Neural cell (in vitro differentiated cells): ENCODE data around the gene EYS. TPM values are rescaled to one million over a fixed set of nuclear protein-coding genes. Genes with fewer than 3 reads are reported as not detected.
"Not testable (repeated sequence)": the region's sequence is repeated elsewhere in the genome, so short reads cannot be mapped to it uniquely, and the experiment has no call there.

Experiments
- H2AFZ ChIP-seq: fragments of 200-600, 300-800 bp; sonication (generic), shearing (Covaris generic); 2 replicates; pipeline ENCODE4 v1.6.0; 2014; ENCODE audit warnings: low read depth, mild to moderate bottlenecking, antibody characterized with exemption, low read length, moderate library complexity
- H3F3A ChIP-seq: fragments of 200-600 bp; shearing (Covaris generic); 2 replicates; pipeline ENCODE4 v1.6.1; 2016; ENCODE audit warnings: mild to moderate bottlenecking, moderate library complexity, mixed read lengths, antibody characterized with exemption, low read length; ENCODE audit not compliant: insufficient read depth, poor library complexity, severe bottlenecking
- H3K27ac ChIP-seq: fragments of 200-600, 300-800 bp; sonication (generic), shearing (Covaris generic); 2 replicates; pipeline ENCODE4 v1.5.1; 2014; ENCODE audit warnings: mild to moderate bottlenecking, low read length, moderate library complexity
- H3K27me3 ChIP-seq: fragments of 300-800, 200-600 bp; sonication (generic), shearing (Covaris generic); 2 replicates; pipeline ENCODE4 v1.6.0; 2014; ENCODE audit warnings: mild to moderate bottlenecking, low read depth, low read length, moderate library complexity; ENCODE audit not compliant: insufficient read depth
- H3K36me3 ChIP-seq: fragments of 300-800, 200-600 bp; sonication (generic), shearing (Covaris generic); 2 replicates; pipeline ENCODE4 v1.5.1; 2014; ENCODE audit warnings: mild to moderate bottlenecking, antibody characterized with exemption, low read length, moderate library complexity; ENCODE audit not compliant: insufficient read depth
- H3K4me2 ChIP-seq: fragments of 300-800, 200-600 bp; sonication (generic), shearing (Covaris generic); 2 replicates; pipeline ENCODE4 v1.6.0; 2014; ENCODE audit warnings: mild to moderate bottlenecking, low read length
- H3K4me3 ChIP-seq: fragments of 300-800, 200-600 bp; sonication (generic), shearing (Covaris generic); 2 replicates; pipeline ENCODE4 v1.5.1; 2014; ENCODE audit warnings: mild to moderate bottlenecking, low read length, moderate library complexity
- H3K79me2 ChIP-seq: fragments of 200-600 bp; shearing (Covaris generic); replicated peaks from 2 replicates; pipeline ENCODE4 v1.6.0; 2014; ENCODE audit warnings: mild to moderate bottlenecking, low read length, moderate library complexity; ENCODE audit not compliant: insufficient read depth
- H3K9ac ChIP-seq: fragments of 300-800, 200-600 bp; sonication (generic), shearing (Covaris generic); 2 replicates; pipeline ENCODE4 v1.6.1; 2016; ENCODE audit warnings: mild to moderate bottlenecking, low read length, mixed read lengths
- H3K9me2 ChIP-seq: fragments of 200-600 bp; shearing (Covaris generic); 2 replicates; pipeline ENCODE4 v1.6.1; 2016; ENCODE audit warnings: mild to moderate bottlenecking, low read length, mixed read lengths; ENCODE audit not compliant: insufficient read depth
- H3K9me3 ChIP-seq: fragments of 200-600, 300-800 bp; sonication (generic), shearing (Covaris generic); 2 replicates; pipeline ENCODE4 v1.6.1; 2016; ENCODE audit warnings: mild to moderate bottlenecking, mixed run types, low read length, moderate library complexity, mixed read lengths
- H4K20me1 ChIP-seq: fragments of 200-600 bp; shearing (Covaris generic); 2 replicates; pipeline ENCODE4 v1.6.1; 2016; ENCODE audit warnings: mild to moderate bottlenecking, mixed run types; ENCODE audit not compliant: insufficient read depth
- EP300 ChIP-seq: fragments of 450-650 bp; conservative IDR thresholded peaks from 2 replicates; pipeline ENCODE4 v1.6.1; 2014; ENCODE audit warnings: antibody characterized with exemption, mild to moderate bottlenecking, moderate library complexity; ENCODE audit not compliant: poor library complexity, severe bottlenecking
- EZH2 ChIP-seq: fragments of 200-600, 300-800 bp; shearing (Covaris generic), sonication (generic); IDR thresholded peaks from 2 replicates; pipeline ENCODE4 v1.6.1; 2014; ENCODE audit warnings: antibody characterized with exemption, low read length, borderline replicate concordance, mild to moderate bottlenecking; ENCODE audit not compliant: insufficient read depth, poor library complexity, severe bottlenecking
- MXI1 ChIP-seq: fragments of 450-650 bp; conservative IDR thresholded peaks from 2 replicates; pipeline ENCODE4 v1.6.1; 2014; ENCODE audit warnings: antibody characterized with exemption, mild to moderate bottlenecking; ENCODE audit not compliant: poor library complexity, severe bottlenecking
- POLR2AphosphoS5 ChIP-seq: IDR thresholded peaks from 2 replicates; pipeline ENCODE4 v1.6.1; 2012
- RAD21 ChIP-seq: fragments of 450-650 bp; conservative IDR thresholded peaks from 2 replicates; pipeline ENCODE4 v1.6.1; 2014; ENCODE audit warnings: antibody characterized with exemption, mild to moderate bottlenecking, moderate library complexity
- REST ChIP-seq: IDR thresholded peaks from 2 replicates; pipeline ENCODE4 v1.6.1; 2012; ENCODE audit warnings: borderline replicate concordance
- SMC3 ChIP-seq: fragments of 450-650 bp; conservative IDR thresholded peaks from 2 replicates; pipeline ENCODE4 v1.6.1; 2014; ENCODE audit warnings: antibody characterized with exemption, mild to moderate bottlenecking, moderate library complexity; ENCODE audit not compliant: poor library complexity
- TAF1 ChIP-seq: IDR thresholded peaks from 2 replicates; pipeline ENCODE4 v1.6.1; 2012; ENCODE audit warnings: low read depth
- polyA plus RNA-seq: library from polyadenylated mRNA; depleted of rRNA; stranded (reverse); fragments of >200 nt; gene quantifications from 2 replicates; pipeline ENCODE4 v1.2.3, GENCODE V29; 2014
- TF ChIP-seq, protein P1 (sequence below): fragments of 450-650 bp; IDR thresholded peaks from 2 replicates; pipeline ENCODE4 v1.5.1; 2014; ENCODE audit warnings: antibody characterized with exemption, mild to moderate bottlenecking, moderate library complexity; ENCODE audit not compliant: poor library complexity, severe bottlenecking

Gene EYS
- polyA plus RNA-seq, 1 donor from 2014 or later = 0.38 TPM

GRCh38 chr6:65350530-65350929, 356.5 kb downstream of the EYS start:
- Histone ChIP-seq H3K4me2 (no peak overlapping the region), H2AFZ (no peak overlapping the region), H3K9me2 (no peaks in the 10 kb centered on the region), H3K36me3 (no peaks in the 10 kb centered on the region), H3F3A (no peaks in the 10 kb centered on the region), H3K9me3 (no peaks in the 10 kb centered on the region), H3K9ac (no peak overlapping the region), H3K27ac (no peak overlapping the region), H3K27me3 (no peaks in the 10 kb centered on the region), H3K4me3 (no peak overlapping the region), H4K20me1 (no peaks in the 10 kb centered on the region), H3K79me2 (no peaks in the 10 kb centered on the region)
- TF ChIP-seq TAF1 (no peak), REST (no peak), EP300 (no peak), SMC3 (no peak), EZH2 (no peak), MXI1 (no peak), POLR2AphosphoS5 (no peak), RAD21 (no peak)
- TF ChIP-seq, protein P1, sequence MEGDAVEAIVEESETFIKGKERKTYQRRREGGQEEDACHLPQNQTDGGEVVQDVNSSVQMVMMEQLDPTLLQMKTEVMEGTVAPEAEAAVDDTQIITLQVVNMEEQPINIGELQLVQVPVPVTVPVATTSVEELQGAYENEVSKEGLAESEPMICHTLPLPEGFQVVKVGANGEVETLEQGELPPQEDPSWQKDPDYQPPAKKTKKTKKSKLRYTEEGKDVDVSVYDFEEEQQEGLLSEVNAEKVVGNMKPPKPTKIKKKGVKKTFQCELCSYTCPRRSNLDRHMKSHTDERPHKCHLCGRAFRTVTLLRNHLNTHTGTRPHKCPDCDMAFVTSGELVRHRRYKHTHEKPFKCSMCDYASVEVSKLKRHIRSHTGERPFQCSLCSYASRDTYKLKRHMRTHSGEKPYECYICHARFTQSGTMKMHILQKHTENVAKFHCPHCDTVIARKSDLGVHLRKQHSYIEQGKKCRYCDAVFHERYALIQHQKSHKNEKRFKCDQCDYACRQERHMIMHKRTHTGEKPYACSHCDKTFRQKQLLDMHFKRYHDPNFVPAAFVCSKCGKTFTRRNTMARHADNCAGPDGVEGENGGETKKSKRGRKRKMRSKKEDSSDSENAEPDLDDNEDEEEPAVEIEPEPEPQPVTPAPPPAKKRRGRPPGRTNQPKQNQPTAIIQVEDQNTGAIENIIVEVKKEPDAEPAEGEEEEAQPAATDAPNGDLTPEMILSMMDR = no peak

GRCh38 chr6:65302655-65303054, 404.4 kb downstream of the EYS start:
- not testable (repeated sequence) for H3K4me3 ChIP-seq, H3K79me2 ChIP-seq, H3K4me2 ChIP-seq, H3K9ac ChIP-seq, H2AFZ ChIP-seq, H3K36me3 ChIP-seq, H3K9me2 ChIP-seq, H3K27ac ChIP-seq, H3F3A ChIP-seq, H3K27me3 ChIP-seq, H4K20me1 ChIP-seq, H3K9me3 ChIP-seq

DNA sequence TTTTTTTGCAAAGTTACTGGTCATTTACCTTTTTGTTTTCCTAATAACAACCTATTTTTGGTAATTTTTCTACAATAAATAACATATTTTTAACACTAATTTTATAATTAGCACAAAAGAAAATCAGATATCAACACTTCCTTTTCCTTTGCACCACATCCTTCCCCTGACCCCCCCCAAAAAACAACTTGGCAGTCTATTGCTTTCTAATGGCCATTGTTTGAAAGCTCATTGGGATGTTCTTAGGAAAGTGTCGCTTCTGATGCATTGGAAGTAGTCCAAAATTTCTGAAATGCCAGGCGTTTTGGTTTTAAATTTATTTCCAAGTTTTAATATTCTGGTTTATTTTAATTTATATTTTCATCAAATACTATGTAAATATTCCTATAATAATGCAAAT, 407.8 kb downstream of the EYS start:
- Histone ChIP-seq H2AFZ (no peak overlapping the region), H3K9me3 (no peaks in the 10 kb centered on the region)
- TF ChIP-seq EZH2 (no peak), MXI1 (no peak), RAD21 (no peak), TAF1 (no peak), REST (no peak), SMC3 (no peak), POLR2AphosphoS5 (no peak), EP300 (no peak)
- TF ChIP-seq, protein P1 = no peak

More for the DNA sequence above, 407.8 kb downstream of the EYS start:
- Histone ChIP-seq H3K27me3 (no peaks in the 10 kb centered on the region), H4K20me1 (no peaks in the 10 kb centered on the region), H3K4me3 (no peak overlapping the region), H3K9me2 (no peaks in the 10 kb centered on the region), H3K4me2 (no peak overlapping the region), H3K27ac (no peak overlapping the region), H3K79me2 (no peaks in the 10 kb centered on the region), H3K9ac (no peak overlapping the region), H3F3A (no peaks in the 10 kb centered on the region), H3K36me3 (no peaks in the 10 kb centered on the region)
